HEK293 (cell line): ENCODE data around the gene FGF10.

ENCODE experiments used
- CTCF ChIP-seq: fragments of 450-650 bp; formaldehyde crosslinking; IDR thresholded peaks from 2 replicates; pipeline ENCODE4 v1.5.1; 2016; ENCODE audit warnings: missing biosample characterization, missing genetic modification characterization
- ZNF138 ChIP-seq: fragments of 450-650 bp; formaldehyde crosslinking; IDR thresholded peaks from 2 replicates; pipeline ENCODE4 v1.5.1; 2016; ENCODE audit warnings: missing biosample characterization, missing genetic modification characterization, borderline replicate concordance
- ZNF335 ChIP-seq: fragments of 450-650 bp; formaldehyde crosslinking; conservative IDR thresholded peaks from 2 replicates; pipeline ENCODE4 v1.5.1; 2016; ENCODE audit warnings: missing biosample characterization, missing genetic modification characterization
- ZNF416 ChIP-seq: fragments of 450-650 bp; formaldehyde crosslinking; IDR thresholded peaks from 2 replicates; pipeline ENCODE4 v1.5.1; 2016; ENCODE audit warnings: missing biosample characterization, missing genetic modification characterization
- ZSCAN18 ChIP-seq: fragments of 450-650 bp; formaldehyde crosslinking; IDR thresholded peaks from 2 replicates; pipeline ENCODE4 v1.5.1; 2016; ENCODE audit warnings: missing biosample characterization, missing genetic modification characterization

GRCh38 chr5:44320188-44320587, 69.0 kb downstream of the FGF10 start:
- TF ChIP-seq CTCF (tag by site-specific recombination) = no peak
- TF ChIP-seq ZNF335 (tag by site-specific recombination) = no peak
- no peak for TF ChIP-seq ZSCAN18 (tag by site-specific recombination)
- TF ChIP-seq ZNF416 (tag by site-specific recombination) = no peak
- no peak for TF ChIP-seq ZNF138 (tag by site-specific recombination)
